NCI-H524 (cell line): ENCODE results near the gene ACAA2.
A peak's percentile ranks its signal among the peaks of the same experiment; 100 is the strongest.

Experiments used
- DNase-seq, 2 experiments: peaks; one replicate each; lab custom pipeline; 2025; lab: John Stamatoyannopoulos, UW

The ACAA2 gene

DNA sequence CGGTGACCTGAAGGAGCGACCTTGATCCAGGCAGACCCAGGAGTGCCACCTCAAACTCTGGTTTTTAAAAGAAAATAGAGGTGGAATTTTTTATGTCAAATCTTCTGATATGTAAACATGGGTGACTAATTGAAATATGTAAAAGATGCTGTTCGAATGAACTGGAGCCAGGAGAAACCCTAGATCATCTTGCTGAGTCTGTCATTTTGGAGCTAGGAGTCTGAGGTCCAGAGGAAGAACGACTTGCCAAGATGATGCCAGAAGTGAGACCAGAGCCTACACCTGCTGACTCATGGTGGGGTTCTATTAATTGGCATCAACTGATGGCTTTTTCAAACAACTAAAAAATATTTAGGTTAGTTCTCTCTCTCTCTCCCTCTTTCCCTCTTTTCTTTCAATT, 74.1 kb downstream of the ACAA2 start:
- DNase-seq, result no peak

DNA sequence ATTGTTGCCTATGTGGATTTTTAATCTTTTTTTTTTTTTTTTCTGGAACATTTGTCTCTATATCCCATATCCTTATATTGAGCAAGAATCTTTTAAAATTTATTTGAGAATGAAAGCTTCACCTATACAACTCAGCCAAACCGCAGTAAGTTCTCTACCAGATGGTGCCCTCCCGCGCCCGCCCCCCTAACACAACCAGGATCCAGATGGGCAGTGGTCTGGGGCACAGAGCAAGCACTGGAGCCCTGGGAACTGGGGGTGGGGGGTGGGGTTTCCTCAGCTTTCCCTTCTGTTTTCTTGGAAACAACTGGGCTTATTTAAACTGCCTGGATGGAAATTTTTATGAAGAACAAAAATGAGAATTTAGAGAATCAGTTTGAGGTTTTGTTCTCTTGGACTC, 74.6 kb downstream of the ACAA2 start:
- DNase-seq, result peak; percentile 57 to 71

DNA sequence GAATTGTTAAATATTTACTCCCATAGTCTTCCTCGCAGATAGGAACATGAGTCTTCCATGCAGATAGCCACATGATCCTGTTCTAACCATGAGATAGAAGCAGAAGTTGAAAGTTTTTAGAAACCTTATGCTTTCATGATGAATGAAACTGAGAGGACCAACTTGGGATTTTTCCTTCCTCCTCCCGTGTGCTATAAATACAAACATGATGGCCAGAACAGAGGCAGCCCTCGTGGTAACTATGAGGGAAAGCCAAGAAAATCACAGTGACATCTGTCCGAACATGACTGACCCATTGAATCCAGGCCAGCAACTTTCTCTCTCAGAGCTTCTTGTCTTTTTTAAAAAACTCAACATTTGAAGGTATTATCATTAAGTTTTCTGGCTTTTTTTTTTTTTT, 78.5 kb downstream of the ACAA2 start:
- DNase-seq, result no peak

DNA sequence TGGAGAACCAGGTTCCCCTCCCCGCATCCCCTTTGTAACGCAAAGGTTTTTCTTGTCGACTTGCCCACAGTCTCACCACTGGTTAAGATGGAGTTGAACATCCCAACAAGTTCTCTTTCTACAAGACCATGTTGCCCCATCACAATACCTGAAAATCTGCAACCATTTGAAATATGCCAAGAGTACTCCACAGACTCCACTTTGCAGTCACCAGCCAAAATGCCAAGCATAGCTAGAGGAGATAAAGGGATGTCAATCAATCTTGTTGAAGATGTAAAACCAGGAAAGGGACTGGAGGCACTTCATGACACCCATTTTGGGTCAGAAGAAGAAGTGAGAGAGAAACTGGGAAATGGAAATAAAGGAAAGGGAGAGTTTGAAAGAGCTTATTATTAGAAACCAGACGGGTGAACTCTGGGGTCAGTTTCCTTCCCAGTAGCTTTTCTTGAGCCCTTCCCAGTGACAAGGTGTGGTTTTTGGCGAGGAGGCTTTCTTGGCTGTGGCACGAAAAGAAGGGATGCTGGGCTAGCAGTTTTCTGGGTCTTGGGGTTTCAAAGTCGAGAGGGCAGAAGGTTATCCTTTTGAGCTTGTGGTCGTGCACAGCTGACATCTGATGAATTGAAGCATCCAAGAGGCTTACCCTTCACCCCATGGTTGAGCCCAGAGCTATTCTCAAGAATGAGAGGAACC, 79.3 kb downstream of the ACAA2 start:
- DNase-seq, result no peak

DNA sequence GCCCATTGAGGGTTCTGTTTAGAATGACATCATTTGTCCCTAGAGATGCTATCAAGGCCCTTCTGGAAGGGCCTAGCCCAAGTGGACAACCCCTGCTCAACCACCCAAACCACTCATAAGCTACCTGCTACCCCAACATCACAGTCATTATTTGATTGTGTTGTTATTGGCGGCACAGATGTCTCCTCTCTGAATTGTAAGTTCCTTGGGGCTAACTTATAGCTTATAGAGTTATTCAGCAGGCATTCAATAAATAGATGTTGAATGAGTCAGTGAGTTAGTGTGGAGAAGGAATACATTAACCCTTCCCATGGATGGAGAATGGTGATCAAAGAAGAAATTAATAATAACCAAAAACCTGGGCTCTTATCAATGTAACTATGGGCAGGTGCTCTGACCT, 80.0 kb downstream of the ACAA2 start:
- DNase-seq, result no peak
